NCI-H446 treated with DMSO at 0.1 percent for 48 hours (cell line): ENCODE data around the gene FBRS.
"Not testable (repeated sequence)": the region's sequence is repeated elsewhere in the genome, so short reads cannot be mapped to it uniquely, and the experiment has no call there.

ENCODE experiments used
- DNase-seq: peaks from one replicate; lab custom pipeline; 2025; lab: John Stamatoyannopoulos, UW

Gene FBRS

DNA sequence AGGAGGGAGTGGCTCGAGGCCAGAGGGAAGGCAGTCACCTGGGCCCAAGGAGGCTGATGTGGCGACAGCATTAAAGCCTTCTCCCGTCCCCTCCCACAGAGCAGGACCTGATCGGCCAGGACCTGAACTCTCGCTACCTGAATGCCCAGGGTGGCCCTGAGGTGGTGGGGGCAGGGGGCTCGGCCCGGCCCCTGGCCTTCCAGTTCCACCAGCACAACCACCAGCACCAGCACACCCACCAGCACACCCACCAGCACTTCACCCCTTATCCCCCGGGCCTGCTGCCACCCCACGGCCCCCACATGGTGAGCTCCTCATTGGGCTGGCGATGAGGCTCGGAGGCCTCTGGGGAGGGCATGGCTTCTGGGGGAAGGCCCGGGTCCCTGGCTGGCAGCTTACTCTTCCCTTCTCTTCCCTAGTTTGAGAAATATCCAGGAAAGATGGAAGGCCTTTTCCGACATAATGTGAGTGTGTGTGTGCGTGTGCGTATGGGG lies 6.4 kb downstream of the FBRS start:
- no peak for DNase-seq

DNA sequence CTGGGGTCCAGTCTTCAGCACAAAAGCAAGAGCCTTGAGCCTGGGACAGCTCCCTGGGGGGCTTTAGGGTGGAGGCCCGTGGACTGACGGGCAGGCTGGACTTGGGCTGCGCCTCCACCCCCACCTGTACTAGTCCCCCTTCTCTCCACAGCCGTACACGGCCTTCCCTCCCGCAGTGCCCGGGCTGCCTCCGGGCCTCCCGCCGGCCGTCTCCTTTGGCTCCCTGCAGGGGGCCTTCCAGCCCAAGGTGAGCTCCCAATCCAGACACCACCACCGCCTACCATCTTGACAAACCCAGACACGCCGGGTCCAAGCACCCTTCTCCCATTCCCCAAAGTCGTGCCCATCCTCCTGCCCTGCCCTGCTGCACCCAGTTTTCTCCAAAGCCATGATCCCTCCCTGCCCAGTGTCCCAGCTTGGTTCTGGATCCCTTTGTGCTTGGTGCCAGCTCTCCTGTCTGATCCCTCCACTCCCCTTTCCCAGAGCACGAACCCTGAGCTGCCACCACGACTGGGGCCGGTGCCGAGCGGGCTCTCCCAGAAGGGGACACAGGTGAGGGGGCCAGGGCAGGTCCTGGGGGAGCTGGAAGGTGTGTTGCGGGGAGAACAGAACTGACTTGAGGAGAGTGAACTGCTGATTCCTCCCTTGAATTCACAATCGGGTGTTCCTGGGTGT lies 7.1 kb downstream of the FBRS start:
- DNase-seq: no peak

DNA sequence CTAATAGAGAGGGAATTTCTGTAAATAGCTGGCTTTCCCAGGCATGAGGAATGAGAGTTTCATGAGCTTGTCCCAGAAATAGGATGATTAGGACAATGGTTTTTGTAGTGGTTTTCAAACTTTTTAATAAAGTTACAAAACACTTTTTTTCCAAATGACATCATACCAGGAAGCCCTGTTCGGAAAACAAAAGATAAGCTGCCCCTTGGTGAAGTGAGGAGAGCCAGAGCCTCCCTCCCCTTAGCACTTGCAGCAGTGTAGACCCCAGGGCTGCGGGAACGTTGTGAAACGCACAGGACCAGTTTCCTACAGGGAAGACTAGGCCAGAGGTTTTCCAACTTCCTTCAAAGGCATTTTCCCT lies 7.6 kb downstream of the FBRS start:
- DNase-seq: no peak

DNA sequence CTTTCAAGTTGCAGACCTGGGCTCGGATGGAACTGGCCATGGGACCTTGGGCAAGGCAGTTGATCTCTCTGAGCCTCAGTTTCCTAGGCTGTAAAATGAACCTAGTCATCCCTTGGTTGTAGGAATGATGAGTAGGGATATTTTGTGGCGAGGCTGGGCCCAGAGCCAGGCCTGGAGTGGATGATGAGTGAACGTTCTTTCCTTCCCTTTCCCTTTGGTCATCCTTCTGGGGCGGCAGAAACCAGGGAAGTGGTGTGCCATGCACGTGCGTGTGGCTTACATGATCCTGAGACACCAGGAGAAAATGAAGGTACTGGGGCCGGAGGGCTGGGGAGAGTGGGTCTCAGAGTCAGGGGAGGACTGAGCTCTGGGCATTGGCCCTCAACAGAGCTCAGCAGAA lies 8.4 kb downstream of the FBRS start:
- no peak for DNase-seq

DNA sequence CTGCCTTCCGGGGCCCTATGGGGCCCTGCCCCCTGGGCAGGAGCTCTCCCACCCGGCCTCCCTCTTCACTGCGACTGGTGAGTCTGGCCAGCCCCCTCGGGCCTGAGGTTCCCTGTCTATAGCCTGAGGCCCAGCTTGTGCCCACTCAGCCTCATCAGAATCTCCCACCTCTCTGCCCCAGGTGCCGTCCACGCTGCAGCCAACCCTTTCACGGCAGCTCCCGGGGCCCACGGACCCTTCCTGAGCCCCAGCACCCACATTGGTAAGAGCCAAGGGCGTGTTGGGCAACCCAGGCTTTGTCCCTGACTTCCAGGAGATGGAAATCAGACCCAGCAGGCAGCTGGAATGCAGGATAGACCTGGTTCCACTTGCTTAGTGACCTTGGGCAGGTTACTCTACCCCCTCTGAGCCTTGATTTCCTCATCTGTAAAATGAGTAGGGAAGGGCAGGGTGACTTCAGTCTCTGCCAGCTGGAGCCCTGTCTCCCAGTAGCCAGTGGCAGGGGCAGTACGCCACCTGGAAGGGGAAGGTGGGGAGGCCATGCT lies 9.2 kb downstream of the FBRS start:
- DNase-seq: no peak

DNA sequence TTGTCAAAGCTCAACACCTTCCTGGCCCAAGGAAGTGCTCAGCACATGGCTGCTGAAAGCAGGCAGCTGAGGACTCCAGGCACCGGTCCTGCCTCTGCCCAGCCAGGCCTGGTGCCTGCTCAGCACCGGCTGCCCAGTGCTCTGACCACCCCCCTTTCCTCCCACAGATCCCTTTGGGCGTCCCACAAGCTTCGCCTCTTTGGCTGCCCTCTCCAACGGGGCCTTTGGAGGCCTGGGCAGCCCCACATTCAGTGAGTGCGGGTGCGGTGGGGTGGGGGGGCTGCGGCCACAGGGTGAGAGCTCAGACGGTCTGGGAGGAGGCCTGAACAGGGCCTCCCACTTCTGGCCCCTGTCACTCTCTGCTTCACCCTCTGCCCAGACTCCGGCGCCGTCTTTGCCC lies 10.2 kb downstream of the FBRS start:
- DNase-seq: no peak

DNA sequence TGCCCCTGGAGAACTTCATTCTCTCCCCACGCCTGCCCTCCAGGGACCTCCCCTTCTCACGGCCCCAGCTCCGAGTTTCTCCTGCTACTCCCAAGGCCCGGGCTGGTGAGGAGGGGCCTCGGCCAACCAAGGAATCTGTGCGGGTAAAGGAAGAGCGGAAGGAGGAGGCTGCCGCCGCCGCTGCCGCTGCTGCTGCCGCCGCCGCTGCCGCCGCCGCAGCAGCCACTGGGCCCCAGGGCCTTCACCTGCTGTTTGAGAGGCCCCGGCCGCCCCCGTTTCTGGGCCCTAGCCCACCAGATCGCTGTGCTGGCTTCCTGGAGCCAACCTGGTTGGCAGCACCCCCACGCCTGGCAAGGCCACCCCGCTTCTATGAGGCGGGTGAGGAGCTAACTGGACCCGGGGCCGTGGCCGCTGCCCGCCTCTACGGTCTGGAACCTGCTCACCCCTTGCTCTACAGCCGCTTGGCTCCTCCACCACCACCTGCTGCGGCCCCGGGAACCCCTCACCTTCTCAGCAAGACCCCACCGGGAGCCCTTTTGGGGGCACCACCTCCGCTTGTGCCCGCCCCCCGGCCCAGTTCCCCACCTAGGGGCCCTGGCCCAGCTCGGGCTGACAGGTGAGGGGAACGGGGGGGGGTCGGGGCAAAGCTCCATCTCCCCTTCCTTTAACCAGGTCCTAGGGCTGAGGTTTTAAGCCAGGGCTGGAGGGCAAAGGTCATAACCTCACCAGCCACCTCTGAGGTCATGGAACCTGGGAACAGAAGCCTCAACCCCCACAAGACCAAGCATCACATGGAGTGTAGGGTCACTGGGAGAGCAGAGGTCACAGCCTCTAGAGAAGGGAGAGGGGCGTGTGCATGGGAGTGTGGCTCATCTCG lies 11.0 kb downstream of the FBRS start:
- DNase-seq: no peak

DNA sequence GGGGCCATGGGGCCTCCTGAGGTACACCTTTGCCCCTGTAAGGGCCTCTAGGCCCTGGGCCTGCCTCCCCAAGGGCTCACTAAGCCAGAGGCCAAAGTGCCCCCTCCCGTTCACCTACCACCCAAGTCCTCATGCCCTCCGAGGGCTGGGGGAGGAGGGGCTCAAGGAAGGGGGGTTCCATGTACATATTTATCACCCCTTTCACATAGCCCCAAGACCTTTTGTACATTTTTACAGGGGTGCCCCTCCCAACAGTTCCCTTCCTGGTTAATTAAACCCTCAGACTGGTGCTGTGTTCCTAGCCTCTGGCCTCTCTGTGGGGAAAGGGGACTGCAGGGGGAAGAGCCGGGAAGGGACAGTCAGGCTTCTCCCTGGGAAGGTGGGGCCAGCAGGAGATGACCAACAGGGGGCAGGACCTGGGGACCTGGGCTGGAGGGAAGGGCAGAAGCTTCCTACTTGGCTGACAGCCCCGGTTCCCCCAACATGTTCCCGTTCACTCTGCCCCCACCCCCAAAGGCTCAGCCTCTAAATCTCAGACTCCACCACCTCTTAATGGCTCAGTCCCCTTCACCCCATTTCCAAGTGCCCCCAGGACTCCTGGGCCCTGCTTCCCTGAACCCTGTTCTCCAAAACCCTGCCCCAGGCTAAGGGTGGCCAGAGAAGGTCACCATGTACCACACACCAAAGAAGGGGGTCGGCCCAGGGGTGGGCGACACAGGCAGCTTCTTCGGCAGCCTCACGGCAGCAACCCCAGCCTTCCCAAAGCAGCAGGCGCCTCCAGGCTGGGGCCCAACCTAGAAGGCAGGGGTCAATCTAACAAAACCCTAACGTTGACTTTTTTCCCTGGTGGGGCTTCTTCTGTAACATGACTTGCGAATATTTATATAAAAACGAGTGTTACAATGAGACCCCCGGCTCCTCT lies 11.9 kb downstream of the FBRS start:
- no peak for DNase-seq

DNA sequence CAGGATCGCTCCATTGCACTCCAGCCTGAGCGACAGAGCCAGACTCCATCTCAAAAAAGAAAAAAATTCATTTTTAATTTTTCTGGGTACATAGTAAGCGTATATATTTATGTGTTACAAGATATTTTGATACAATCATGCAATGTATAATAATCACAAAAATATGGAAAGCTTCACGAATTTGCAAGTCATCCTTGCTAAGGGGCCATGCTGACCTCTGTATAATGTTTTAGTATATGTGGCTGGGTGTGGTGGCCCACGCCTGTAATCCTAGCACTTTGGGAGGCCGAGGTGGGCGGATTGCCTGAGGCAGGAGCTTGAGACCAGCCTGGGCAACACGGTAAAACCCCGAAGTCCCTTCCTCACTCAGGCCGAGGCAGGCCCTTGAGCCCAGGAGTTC lies 16.9 kb downstream of the FBRS start:
- no peak for DNase-seq

DNA sequence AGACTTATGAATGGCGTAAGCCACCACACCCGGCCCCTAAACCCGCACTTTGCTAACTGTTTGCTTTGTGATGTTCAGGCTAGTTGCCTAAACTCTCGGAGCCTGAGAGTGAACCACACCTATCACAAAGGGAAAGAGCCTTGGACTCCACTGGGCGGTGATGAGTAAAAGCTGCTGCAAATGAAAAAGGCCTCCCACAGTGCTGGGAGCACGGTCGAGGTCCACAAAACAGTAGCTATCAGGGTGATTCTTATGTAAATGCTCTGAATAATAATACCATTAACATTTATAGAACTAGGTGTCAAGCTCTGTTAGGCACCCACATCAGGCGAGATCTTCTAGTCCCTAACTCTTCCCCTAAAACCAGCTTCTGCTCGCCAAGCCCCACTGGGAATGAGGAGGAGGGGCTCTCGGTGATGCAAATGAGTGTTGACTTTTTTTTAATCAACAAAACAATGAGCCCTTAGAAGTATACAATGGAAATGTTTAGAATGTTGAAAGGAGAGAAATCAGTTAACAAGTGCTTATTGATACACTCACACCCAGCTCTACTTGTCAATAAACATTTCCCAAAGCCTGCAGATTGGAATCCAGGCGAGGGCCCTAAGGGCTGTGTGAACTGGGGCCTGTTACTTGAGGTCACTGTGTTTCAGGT lies 19.8 kb downstream of the FBRS start:
- no peak for DNase-seq

DNA sequence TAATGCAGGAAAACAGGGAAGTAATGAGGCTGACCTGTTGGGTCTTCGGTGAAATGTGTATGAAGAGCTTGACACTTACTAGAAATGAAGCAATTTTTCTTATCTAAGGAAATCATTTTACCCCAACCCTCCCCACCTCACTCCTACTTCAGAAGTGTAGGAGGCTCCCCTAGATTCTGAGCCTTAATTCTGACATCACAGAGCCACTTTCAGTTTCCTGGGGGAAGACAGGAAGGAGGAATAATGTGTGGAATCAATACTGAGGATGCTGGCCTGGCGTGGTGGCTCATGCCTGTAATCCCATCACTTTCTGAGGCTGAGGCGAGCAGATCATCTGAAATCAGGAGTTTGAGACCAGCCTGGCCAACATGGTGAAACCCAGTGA lies 20.3 kb downstream of the FBRS start:
- no peak for DNase-seq

DNA sequence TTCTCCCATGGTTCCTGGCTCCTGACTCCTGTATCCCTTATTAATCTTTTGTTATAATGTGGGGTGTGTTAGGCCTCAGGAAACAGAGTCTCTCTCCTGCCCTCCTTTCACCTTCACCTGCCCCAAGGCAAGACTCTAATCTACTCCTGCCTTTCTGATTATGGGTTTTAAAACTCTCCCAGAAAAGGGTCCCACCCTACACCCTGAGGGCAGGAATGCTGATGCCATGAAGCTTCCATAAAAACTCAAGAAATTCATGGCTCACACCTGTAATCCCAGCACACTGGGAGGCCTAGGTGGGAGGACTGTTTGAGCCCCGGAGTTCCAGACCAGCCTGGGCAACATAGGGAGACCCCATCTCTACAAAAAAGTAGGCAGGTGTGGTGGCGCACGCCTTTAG lies 22.1 kb downstream of the FBRS start:
- DNase-seq: no peak

DNA sequence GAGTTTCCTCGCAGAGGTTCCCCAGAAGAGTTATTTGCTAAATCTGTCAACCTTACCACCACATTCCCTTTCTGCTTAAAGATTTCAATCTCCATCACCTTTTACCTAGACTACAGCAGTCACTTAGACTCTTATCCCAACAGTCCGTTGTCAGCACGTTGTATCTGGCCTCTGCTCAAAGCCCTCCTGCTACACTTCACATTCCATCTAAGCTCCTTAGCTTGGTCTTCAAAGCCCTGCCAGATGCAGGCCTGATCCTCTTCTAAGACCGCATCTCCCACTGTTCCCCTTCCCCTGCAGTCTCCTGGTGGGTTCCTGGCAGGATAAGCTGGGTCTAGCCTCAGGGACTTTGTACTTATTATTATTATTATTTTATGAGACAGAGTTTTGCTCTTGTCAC lies 30.5 kb downstream of the FBRS start:
- DNase-seq: no peak

DNA sequence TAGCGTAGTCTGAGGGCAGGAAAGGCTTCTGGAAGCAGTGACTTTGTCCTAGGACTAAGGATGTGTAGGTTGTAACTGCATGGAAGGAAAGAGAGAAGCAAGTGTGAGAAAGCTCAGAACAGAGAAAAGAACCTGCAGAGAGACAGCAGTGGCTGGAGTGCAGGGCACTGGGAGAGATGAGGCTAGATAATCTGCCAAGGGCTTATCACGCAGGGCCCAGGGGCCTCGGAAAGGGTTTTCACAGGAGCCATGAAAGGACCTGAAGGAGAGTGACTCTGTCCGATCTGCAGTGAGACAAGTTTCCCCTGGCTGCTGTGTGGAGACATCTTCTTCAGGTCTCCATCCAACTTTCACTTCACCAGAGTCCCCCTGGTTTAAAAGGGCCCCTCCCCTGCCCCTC lies 33.7 kb downstream of the FBRS start:
- no peak for DNase-seq

DNA sequence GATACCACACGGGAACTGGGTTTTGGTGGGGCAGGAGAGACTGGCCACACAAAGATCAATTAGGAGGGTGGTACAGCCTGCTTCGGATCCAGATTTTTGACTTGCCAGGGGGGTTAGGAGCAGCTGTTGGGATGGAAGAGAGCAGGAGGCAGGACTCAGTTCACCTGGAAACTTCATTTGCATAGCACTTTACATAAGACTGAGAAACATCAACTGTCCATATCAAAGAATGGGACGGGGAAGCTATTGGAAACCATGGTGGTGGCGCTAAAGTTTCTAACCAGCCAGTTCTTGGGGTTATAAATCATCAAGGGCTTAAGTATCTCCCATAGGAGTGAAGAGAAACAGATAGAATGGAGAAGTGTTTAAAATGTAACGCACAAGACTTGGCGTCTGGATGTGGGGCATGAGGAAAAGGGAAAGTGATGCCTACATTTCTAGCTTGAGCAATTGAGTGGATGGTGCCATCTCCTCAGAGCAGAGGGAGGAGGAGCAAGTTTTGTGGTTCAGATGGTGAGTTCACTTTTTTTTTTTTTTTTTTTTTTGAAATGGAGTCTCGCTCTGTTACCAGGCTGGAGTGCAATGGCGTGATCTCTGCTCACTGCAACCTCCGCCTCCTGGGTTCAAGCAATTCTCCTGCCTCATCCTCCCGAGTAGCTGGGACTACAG lies 34.3 kb downstream of the FBRS start:
- DNase-seq: no peak

DNA sequence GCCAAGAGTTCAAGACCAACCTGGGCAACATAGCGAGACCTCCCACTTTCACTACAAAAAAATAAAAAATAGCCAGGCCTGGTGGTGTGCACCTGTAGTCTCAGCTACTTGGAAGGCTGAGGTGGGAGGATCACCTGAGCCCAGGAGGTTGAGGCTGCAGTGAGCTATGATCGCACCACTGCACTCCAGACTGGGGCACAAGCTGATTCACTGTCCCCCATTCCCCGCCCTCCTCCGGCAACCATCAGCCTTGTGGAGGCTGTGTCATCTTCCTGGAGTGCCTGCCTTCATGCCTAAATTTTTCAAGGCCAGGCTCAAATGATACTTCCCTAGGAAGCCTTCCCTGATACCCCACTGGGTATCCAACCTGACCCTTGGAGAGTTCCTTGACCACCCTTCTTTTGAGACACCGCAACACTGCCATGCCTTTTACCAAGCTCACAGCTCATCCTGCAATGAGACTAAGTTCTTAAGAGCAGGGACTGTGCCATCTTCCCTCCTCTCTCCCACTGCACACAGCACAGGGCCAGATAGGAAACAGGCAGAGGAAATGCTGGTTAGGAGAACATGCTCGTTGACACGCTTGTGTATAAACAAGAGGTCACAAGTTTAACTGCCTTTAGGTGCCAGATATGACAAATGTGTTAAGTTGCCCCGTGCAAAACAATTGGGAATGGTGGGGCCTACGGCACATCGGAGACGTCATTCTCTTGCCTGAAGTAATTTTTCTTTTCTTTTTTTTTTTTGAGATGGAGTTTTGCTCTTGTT lies 36.9 kb downstream of the FBRS start:
- no peak for DNase-seq

DNA sequence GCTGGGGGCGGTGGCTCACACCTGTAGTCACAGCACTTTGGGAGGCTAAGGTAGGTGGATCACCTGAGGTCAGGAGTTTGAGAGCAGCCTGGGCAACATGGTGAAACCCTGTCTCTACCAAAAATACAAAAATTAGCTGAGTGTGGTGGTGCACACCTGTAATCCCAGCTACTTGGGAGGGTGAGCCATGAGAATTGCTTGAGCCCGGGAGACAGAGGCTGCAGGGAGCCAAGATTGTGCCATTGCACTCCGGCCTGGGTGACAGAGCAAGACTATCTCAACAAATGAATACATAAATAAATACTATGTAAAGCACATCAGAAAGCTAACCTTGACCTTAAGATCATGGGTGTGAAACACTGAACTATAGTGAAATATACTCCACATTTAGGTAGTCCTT lies 38.4 kb downstream of the FBRS start:
- not testable (repeated sequence) for DNase-seq

DNA sequence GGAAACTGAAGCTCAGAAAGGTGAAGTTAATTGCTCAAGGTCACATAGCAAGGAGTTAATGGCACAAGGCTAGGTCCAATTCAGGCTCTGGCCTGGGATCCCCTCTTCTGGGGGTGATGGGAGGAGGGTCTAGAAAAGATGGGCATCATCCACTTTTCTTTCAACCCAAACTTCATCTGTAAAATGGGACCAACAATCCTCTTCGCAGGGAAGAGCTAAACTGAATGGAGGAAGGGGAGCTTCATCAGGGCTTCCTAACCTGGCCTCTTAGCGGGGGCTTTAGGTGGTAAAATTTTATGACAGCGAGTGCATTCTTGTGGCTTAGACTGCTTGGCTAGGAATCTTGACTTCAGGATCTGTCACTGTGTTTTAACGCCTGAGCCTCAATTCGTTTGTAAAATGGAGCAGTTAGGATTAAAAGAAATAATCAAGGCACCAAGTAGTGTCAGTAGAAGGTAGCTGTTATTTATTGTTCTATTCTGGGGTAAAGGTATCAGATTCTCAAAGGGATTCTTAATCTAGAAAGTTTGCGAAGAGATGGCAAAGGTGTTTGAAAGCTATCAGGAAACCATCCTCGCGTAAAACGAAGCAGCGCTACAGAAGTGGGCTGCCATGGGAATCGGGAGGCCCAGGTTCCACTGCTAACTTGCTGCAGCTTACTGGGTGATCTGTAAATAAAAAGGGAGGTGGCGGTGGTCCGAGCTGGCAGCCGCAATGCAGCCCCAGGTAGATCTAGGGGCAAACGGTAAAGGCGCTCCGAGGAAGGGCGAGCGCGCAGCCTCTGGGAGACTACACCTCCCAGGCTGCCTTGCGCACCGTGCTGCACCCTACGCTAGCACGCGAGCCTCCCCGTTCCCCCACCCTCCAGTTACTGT lies 39.3 kb downstream of the FBRS start:
- no peak for DNase-seq

DNA sequence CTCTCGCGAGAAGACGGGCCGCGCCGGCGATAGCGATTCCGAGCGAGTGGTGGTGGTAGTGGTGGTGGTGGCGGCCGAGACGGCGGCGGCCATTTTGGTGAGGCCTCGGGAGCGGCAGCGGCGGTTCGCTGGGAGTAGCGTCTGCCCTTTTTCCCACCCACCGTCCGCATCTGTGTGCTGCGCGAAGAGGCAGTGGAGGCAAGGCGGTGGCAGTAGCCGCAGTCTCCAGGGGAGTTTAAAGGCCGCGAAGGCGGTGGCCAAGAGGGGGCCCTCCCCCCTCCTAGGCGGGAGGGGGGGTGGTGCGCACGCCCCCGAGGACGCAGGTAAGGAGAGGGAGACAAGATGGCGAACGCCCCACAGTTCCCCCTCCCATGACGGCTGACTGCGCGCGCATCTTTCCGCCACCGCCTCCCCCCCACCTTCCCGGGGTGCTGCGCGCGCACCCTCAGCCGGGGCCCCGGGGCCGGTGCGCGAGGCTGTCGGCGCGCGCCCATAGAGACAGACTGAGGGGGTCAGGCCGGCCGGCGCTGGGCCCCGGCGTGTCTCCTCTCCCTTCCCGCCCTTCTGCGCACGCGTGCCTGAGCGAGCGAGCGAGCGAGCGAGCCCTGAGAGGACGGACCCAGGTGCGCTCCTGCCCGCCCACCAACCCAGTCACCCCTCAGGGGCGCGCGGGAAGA lies 40.0 kb downstream of the FBRS start:
- DNase-seq: peak; percentile 89
